Measurements from ENCODE around the gene MAP7D1.
"Not testable (repeated sequence)": the region's sequence is repeated elsewhere in the genome, so short reads cannot be mapped to it uniquely, and the experiment has no call there.

Gene MAP7D1

GRCh38 chr1:36168514-36168913 lies 12.6 kb downstream of the MAP7D1 start:
- DNase-seq (ENCODE audit: low spot score) = no peak

GRCh38 chr1:36170643-36171412 lies 14.9 kb downstream of the MAP7D1 start:
- DNase-seq (ENCODE audit: low spot score) = no peak

- no peak for DNase-seq (ENCODE audit: low spot score)
Observed at GRCh38 chr1:36172017-36172747, 16.2 kb downstream of the MAP7D1 start.

GRCh38 chr1:36172983-36173382 lies 17.0 kb downstream of the MAP7D1 start:
- no peak for DNase-seq (ENCODE audit: low spot score)

- DNase-seq (ENCODE audit: low spot score) = no peak
Observed at GRCh38 chr1:36174713-36175112, 18.8 kb downstream of the MAP7D1 start.

- no peak for DNase-seq (ENCODE audit: low spot score)
Observed at GRCh38 chr1:36175137-36176095, 19.5 kb downstream of the MAP7D1 start.

- no peak for DNase-seq (ENCODE audit: low spot score)
Observed at GRCh38 chr1:36176106-36176949, 20.4 kb downstream of the MAP7D1 start.

GRCh38 chr1:36177589-36178431 lies 21.9 kb downstream of the MAP7D1 start:
- no peak for DNase-seq (ENCODE audit: low spot score)

- no peak for DNase-seq (ENCODE audit: low spot score)
Observed at GRCh38 chr1:36178471-36179219, 22.7 kb downstream of the MAP7D1 start.

GRCh38 chr1:36179220-36179600 lies 23.2 kb downstream of the MAP7D1 start:
- no peak for DNase-seq (ENCODE audit: low spot score)

GRCh38 chr1:36182734-36183133 lies 26.8 kb downstream of the MAP7D1 start:
- no peak for DNase-seq (ENCODE audit: low spot score)

GRCh38 chr1:36183309-36183856 lies 27.4 kb downstream of the MAP7D1 start:
- no peak for DNase-seq (ENCODE audit: low spot score)

GRCh38 chr1:36187800-36188593 lies 32.0 kb downstream of the MAP7D1 start:
- DNase-seq (ENCODE audit: low spot score) = peak; percentile 91

- not testable (repeated sequence) for DNase-seq (ENCODE audit: low spot score)
Observed at GRCh38 chr1:36196805-36197204, 40.8 kb downstream of the MAP7D1 start.

- no peak for DNase-seq (ENCODE audit: low spot score)
Observed at GRCh38 chr1:36198641-36199040, 42.7 kb downstream of the MAP7D1 start.

GRCh38 chr1:36199934-36200741 lies 44.2 kb downstream of the MAP7D1 start:
- DNase-seq (ENCODE audit: low spot score) = peak; percentile 20

- DNase-seq (ENCODE audit: low spot score) = no peak
Observed at GRCh38 chr1:36203027-36203553, 47.1 kb downstream of the MAP7D1 start.

Data from globus pallidus (tissue), 1 donor.